Trophoblast cell (in vitro differentiated cells and primary cell): ENCODE data around the gene GATA5.
A peak's percentile ranks its signal among the peaks of the same experiment; 100 is the strongest.

Source experiments
- DNase-seq, 2 donors: peaks; one replicate each; pipeline ENCODE4 v3.0.0-alpha.2; 2016
- H2AFZ ChIP-seq: 2 replicates; pipeline ENCODE4 v1.6.1; 2013; ENCODE audit warnings: low read length, moderate library complexity, mild to moderate bottlenecking; ENCODE audit not compliant: insufficient read depth, poor library complexity
- H2AK5ac ChIP-seq: 2 replicates; pipeline ENCODE4 v1.6.1; 2013; ENCODE audit warnings: mild to moderate bottlenecking, low read length
- H2BK120ac ChIP-seq: 2 replicates; pipeline ENCODE4 v1.6.1; 2013; ENCODE audit warnings: low read length, mild to moderate bottlenecking, moderate library complexity; ENCODE audit not compliant: insufficient read depth, poor library complexity
- H2BK12ac ChIP-seq: 2 replicates; pipeline ENCODE4 v1.6.1; 2013; ENCODE audit warnings: mild to moderate bottlenecking, low read length, moderate library complexity
- H2BK5ac ChIP-seq: 2 replicates; pipeline ENCODE4 v1.6.1; 2013; ENCODE audit warnings: low read length, low read depth, moderate library complexity, mild to moderate bottlenecking; ENCODE audit not compliant: poor library complexity
- H3K14ac ChIP-seq: 2 replicates; pipeline ENCODE4 v1.6.1; 2013; ENCODE audit warnings: mild to moderate bottlenecking, low read length
- H3K18ac ChIP-seq: 2 replicates; pipeline ENCODE4 v1.6.1; 2013; ENCODE audit warnings: mild to moderate bottlenecking, low read length
- H3K23ac ChIP-seq: 2 replicates; pipeline ENCODE4 v1.6.1; 2013; ENCODE audit warnings: low read length
- H3K27ac ChIP-seq: 2 replicates; pipeline ENCODE4 v1.5.1; 2013; ENCODE audit warnings: low read depth, mild to moderate bottlenecking, inconsistent platforms, low read length, moderate library complexity
- H3K27me3 ChIP-seq: 2 replicates; pipeline ENCODE4 v1.6.1; 2013; ENCODE audit warnings: inconsistent platforms, mild to moderate bottlenecking, low read length, moderate library complexity; ENCODE audit not compliant: insufficient read depth
- H3K36me3 ChIP-seq, 2 experiments: 1 replicate in 1 of 2; 2 replicates in 1 of 2; pipeline ENCODE4 v1.6.1; 2013; ENCODE audit warnings: low read length in 2 of 2, mild to moderate bottlenecking in 2 of 2, moderate library complexity in 1 of 2; ENCODE audit not compliant: insufficient read depth in 2 of 2, control insufficient read depth in 1 of 2
- H3K4ac ChIP-seq: 2 replicates; pipeline ENCODE4 v1.6.1; 2013; ENCODE audit warnings: low read depth, mild to moderate bottlenecking, low read length, moderate library complexity
- H3K4me1 ChIP-seq, 2 experiments: 1 replicate in 1 of 2; 2 replicates in 1 of 2; pipeline ENCODE4 v1.6.1; 2013; ENCODE audit warnings: low read length in 2 of 2, mild to moderate bottlenecking in 2 of 2, moderate library complexity in 1 of 2; ENCODE audit not compliant: insufficient read depth in 2 of 2, control insufficient read depth in 1 of 2
- H3K4me2 ChIP-seq: 2 replicates; pipeline ENCODE4 v1.6.1; 2013; ENCODE audit warnings: inconsistent platforms, mild to moderate bottlenecking, low read length, moderate library complexity
- H3K4me3 ChIP-seq: 2 replicates; pipeline ENCODE4 v1.5.1; 2013; ENCODE audit warnings: mild to moderate bottlenecking, low read depth, low read length, inconsistent platforms
- H3K79me1 ChIP-seq: one replicate; pipeline ENCODE4 v1.6.1; 2013; ENCODE audit warnings: low read length
- H3K79me2 ChIP-seq: 2 replicates; pipeline ENCODE4 v1.6.1; 2013; ENCODE audit warnings: low read length, mild to moderate bottlenecking; ENCODE audit not compliant: control insufficient read depth, insufficient read depth, poor library complexity
- H3K9ac ChIP-seq: 2 replicates; pipeline ENCODE4 v1.6.1; 2013; ENCODE audit warnings: mild to moderate bottlenecking, low read length
- H3K9me3 ChIP-seq: 2 replicates; pipeline ENCODE4 v1.6.1; 2013; ENCODE audit warnings: low read depth, mild to moderate bottlenecking, control low read depth, inconsistent platforms, low read length; ENCODE audit not compliant: insufficient read depth
- H4K12ac ChIP-seq: 2 replicates; pipeline ENCODE4 v1.6.1; 2013; ENCODE audit warnings: low read depth, mild to moderate bottlenecking, low read length, moderate library complexity
- H4K8ac ChIP-seq: 2 replicates; pipeline ENCODE4 v1.6.1; 2013; ENCODE audit warnings: low read depth, mild to moderate bottlenecking, low read length, moderate library complexity
- H4K91ac ChIP-seq: one replicate; pipeline ENCODE4 v1.6.1; 2013; ENCODE audit warnings: low read depth, mild to moderate bottlenecking, low read length, moderate library complexity
- WGBS: extraction: QIAGEN DNeasy Blood & Tissue Kit; methylation state at CpG from one replicate; pipeline ENCODE4 v1.1.7; 2013; ENCODE audit warnings: missing lambda C conversion rate; ENCODE audit not compliant: insufficient read length, insufficient coverage; ENCODE audit errors: extremely low coverage; 5-methylcytosine and 5-hydroxymethylcytosine counted together

The GATA5 gene

GRCh38 chr20:62461834-62462233 is 14.0 kb downstream of the GATA5 start:
- H3K4me1 ChIP-seq = no peaks in the 10 kb centered on the region
- H3K27me3 ChIP-seq = no peaks in the 10 kb centered on the region
- no peak overlapping the region for H2BK5ac ChIP-seq
- peak overlapping the region; percentile 33 for H3K4me3 ChIP-seq
- no peak overlapping the region for H2AK5ac ChIP-seq
- no peak overlapping the region for H3K4ac ChIP-seq
- no peaks in the 10 kb centered on the region for H3K79me1 ChIP-seq
- H3K4me2 ChIP-seq = no peak overlapping the region
- H4K8ac ChIP-seq = no peak overlapping the region
- no peaks in the 10 kb centered on the region for H3K36me3 ChIP-seq
- H2AFZ ChIP-seq = no peak overlapping the region
- H2BK12ac ChIP-seq = no peak overlapping the region
- no peak overlapping the region for H3K9ac ChIP-seq
- no peaks in the 10 kb centered on the region for H3K9me3 ChIP-seq
- H3K23ac ChIP-seq = no peak overlapping the region
- H3K14ac ChIP-seq = no peak overlapping the region
- no peak overlapping the region for H2BK120ac ChIP-seq
- DNase-seq = no peak
- WGBS = no CpG with 5 or more reads among the region's 13 CpGs
- H3K27ac ChIP-seq = no peak overlapping the region
- H3K79me2 ChIP-seq = no peaks in the 10 kb centered on the region
- H4K91ac ChIP-seq = no peak overlapping the region
- H4K12ac ChIP-seq = no peak overlapping the region
- H3K18ac ChIP-seq = no peak overlapping the region

GRCh38 chr20:62461157-62461556 is 14.6 kb downstream of the GATA5 start:
- Histone ChIP-seq H3K18ac (no peak overlapping the region), H3K4ac (no peak overlapping the region), H2BK12ac (no peak overlapping the region), H4K8ac (no peak overlapping the region), H2AK5ac (no peak overlapping the region), H3K9ac (no peak overlapping the region), H3K14ac (no peak overlapping the region), H3K4me1 (no peaks in the 10 kb centered on the region), H4K91ac (no peak overlapping the region), H3K23ac (no peak overlapping the region), H4K12ac (no peak overlapping the region), H2BK5ac (no peak overlapping the region), H3K27ac (no peak overlapping the region), H3K36me3 (no peaks in the 10 kb centered on the region), H3K9me3 (no peaks in the 10 kb centered on the region), H3K79me1 (no peaks in the 10 kb centered on the region), H3K4me3 (no peak overlapping the region), H3K79me2 (no peaks in the 10 kb centered on the region), H3K27me3 (no peaks in the 10 kb centered on the region), H2BK120ac (no peak overlapping the region), H2AFZ (no peak overlapping the region), H3K4me2 (no peak overlapping the region)
- WGBS = no CpG with 5 or more reads among the region's 10 CpGs
- DNase-seq = no peak

GRCh38 chr20:62460678-62461077 is 15.1 kb downstream of the GATA5 start:
- no peak overlapping the region for H3K4me3 ChIP-seq
- no peak overlapping the region for H3K23ac ChIP-seq
- H3K9ac ChIP-seq = no peak overlapping the region
- no peak overlapping the region for H2BK5ac ChIP-seq
- no peak overlapping the region for H3K4ac ChIP-seq
- no peak overlapping the region for H2BK120ac ChIP-seq
- no peak overlapping the region for H2AK5ac ChIP-seq
- no peak overlapping the region for H4K91ac ChIP-seq
- WGBS = no CpG with 5 or more reads among the region's 15 CpGs
- no peak overlapping the region for H2AFZ ChIP-seq
- no peak overlapping the region for H3K4me2 ChIP-seq
- no peak overlapping the region for H3K14ac ChIP-seq
- no peak overlapping the region for H3K27ac ChIP-seq
- no peak overlapping the region for H2BK12ac ChIP-seq
- H3K79me2 ChIP-seq = no peaks in the 10 kb centered on the region
- H4K8ac ChIP-seq = no peak overlapping the region
- no peaks in the 10 kb centered on the region for H3K36me3 ChIP-seq
- no peaks in the 10 kb centered on the region for H3K79me1 ChIP-seq
- no peak overlapping the region for H3K18ac ChIP-seq
- H3K9me3 ChIP-seq = no peaks in the 10 kb centered on the region
- H3K4me1 ChIP-seq = no peaks in the 10 kb centered on the region
- no peak overlapping the region for H4K12ac ChIP-seq
- no peak for DNase-seq
- H3K27me3 ChIP-seq = no peaks in the 10 kb centered on the region

GRCh38 chr20:62459488-62459887 is 16.3 kb downstream of the GATA5 start:
- H2AFZ ChIP-seq = no peak overlapping the region

More at GRCh38 chr20:62459488-62459887, 16.3 kb downstream of the GATA5 start:
- H3K18ac ChIP-seq = no peak overlapping the region
- H3K4me2 ChIP-seq = no peak overlapping the region
- no peak overlapping the region for H3K23ac ChIP-seq
- H3K9ac ChIP-seq = no peak overlapping the region
- H3K4me3 ChIP-seq = no peak overlapping the region
- no peak overlapping the region for H3K27ac ChIP-seq
- no peak overlapping the region for H3K14ac ChIP-seq
- H2BK12ac ChIP-seq = no peak overlapping the region
- H3K79me2 ChIP-seq = no peaks in the 10 kb centered on the region
- no peaks in the 10 kb centered on the region for H3K36me3 ChIP-seq
- H2AK5ac ChIP-seq = no peak overlapping the region
- H4K91ac ChIP-seq = no peak overlapping the region
- H3K9me3 ChIP-seq = no peaks in the 10 kb centered on the region
- H3K4ac ChIP-seq = no peak overlapping the region
- no peaks in the 10 kb centered on the region for H3K27me3 ChIP-seq
- no peak for DNase-seq
- no peak overlapping the region for H2BK120ac ChIP-seq
- no peak overlapping the region for H2BK5ac ChIP-seq
- no peak overlapping the region for H4K8ac ChIP-seq
- no peak overlapping the region for H4K12ac ChIP-seq
- H3K79me1 ChIP-seq = no peaks in the 10 kb centered on the region
- no CpG with 5 or more reads among the region's 14 CpGs for WGBS
- no peaks in the 10 kb centered on the region for H3K4me1 ChIP-seq
